C4-2B (cell line): Measurements from ENCODE around the gene HNRNPA0.

ENCODE experiments used
- H3K27ac ChIP-seq: fragments of 450-650 bp; 2 replicates; pipeline ENCODE4 v1.5.1; 2017
- ZFX ChIP-seq: fragments of 450-650 bp; IDR thresholded peaks from 2 replicates; pipeline ENCODE4 v1.6.1; 2017
- TF ChIP-seq, protein P1 (sequence below): fragments of 450-650 bp; conservative IDR thresholded peaks from 2 replicates; pipeline ENCODE4 v1.5.1; 2017; ENCODE audit warnings: mild to moderate bottlenecking

Gene HNRNPA0

DNA sequence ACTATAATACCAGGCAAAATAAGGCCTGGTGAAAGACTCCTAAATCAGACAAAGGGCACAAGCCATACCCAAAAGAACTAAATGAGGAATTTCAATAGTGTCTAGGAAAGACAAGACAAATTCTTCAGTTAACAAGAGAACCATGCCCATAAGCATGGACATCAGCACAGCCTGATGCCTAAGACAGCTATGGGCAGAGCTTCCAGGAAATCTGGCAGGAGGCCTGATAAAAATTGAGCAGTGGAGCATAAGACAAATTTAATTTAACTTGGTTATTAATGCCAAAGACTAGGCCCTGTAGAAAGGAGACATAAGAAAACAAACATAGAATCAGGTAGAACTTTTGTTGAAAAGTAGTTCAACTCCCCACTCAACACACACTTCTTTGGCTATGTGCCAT lies 35.6 kb downstream of the HNRNPA0 start:
- no peak overlapping the region for H3K27ac ChIP-seq
- no peak for TF ChIP-seq ZFX
- TF ChIP-seq, protein P1, sequence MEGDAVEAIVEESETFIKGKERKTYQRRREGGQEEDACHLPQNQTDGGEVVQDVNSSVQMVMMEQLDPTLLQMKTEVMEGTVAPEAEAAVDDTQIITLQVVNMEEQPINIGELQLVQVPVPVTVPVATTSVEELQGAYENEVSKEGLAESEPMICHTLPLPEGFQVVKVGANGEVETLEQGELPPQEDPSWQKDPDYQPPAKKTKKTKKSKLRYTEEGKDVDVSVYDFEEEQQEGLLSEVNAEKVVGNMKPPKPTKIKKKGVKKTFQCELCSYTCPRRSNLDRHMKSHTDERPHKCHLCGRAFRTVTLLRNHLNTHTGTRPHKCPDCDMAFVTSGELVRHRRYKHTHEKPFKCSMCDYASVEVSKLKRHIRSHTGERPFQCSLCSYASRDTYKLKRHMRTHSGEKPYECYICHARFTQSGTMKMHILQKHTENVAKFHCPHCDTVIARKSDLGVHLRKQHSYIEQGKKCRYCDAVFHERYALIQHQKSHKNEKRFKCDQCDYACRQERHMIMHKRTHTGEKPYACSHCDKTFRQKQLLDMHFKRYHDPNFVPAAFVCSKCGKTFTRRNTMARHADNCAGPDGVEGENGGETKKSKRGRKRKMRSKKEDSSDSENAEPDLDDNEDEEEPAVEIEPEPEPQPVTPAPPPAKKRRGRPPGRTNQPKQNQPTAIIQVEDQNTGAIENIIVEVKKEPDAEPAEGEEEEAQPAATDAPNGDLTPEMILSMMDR = no peak

DNA sequence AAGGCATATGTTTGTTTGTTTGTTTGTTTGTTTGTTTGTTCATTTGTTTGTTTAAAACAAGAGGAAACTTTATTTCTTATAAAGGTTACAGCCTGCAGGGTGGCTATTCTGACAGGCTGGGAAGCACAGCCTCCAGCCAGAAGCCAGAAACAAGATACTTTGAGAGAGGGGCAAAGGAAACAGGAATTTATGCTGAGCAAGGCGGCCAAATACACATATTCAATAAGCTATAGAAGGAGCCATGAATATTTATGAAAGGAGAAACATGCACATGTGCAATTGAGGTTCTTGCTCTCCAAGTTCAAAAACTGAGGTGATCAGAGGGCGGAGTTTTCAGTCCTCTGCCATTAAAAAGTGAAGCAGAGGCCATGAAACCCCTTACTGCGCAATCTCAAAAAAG lies 37.8 kb downstream of the HNRNPA0 start:
- TF ChIP-seq, protein P1 = no peak
- no peak for TF ChIP-seq ZFX
- no peak overlapping the region for H3K27ac ChIP-seq

DNA sequence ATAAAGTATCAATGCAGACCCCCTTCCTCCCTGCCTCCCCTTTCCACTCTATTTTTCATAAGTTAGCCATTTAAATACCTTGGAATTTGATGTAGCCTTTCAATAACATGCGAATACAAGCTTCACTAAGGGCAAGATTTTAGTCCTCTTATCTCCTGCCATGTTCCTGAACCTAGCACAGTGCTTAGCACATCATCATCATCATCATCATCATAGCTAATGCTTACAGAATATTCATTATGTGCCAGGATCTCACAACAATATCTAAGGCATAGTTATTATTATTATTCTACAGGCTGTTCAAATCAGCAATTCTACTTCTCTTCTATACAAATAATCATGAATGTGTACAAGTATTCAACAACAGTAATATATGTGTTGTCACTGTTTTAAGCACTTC lies 38.7 kb downstream of the HNRNPA0 start:
- no peak overlapping the region for H3K27ac ChIP-seq
- TF ChIP-seq ZFX = no peak
- TF ChIP-seq, protein P1 = no peak

DNA sequence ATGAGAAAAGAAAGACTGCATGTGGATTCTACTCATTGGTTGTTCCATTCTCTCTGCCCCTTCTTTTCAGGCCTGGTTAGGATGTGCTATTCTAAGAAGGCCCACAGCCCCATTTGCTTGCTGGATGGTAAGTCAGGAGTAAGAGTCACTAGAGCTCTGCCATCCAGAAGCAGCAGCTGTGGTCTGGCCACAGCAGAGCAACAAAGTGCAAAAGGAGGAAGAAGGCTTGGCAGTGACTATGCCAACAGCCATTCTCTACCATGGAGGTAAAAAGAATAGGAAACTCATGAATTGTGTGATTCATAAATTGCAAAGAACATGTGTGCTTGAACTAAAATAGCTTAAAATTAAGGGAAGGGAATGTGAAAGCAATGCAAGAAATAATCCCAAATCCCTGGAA lies 39.2 kb downstream of the HNRNPA0 start:
- TF ChIP-seq, protein P1 = no peak
- TF ChIP-seq ZFX = no peak
- H3K27ac ChIP-seq = no peak overlapping the region

DNA sequence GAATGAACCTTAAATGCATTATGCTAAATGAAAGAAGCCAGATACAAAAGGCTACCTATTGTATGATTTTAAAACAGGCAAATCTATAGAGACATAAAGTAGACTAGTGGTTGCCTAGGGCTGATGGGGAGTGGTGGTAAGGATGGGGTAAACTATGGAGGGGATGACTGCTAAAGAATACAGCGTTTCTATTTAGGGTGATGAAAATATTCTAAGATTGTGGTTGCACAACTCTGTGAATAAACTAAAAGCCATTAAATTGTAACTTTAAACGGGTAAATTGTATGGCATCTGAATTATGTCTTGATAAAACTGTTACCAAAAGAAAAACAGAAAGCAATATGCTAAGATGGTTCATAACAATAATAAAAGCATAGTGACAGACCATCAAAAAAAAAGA lies 39.7 kb downstream of the HNRNPA0 start:
- H3K27ac ChIP-seq = no peak overlapping the region
- TF ChIP-seq, protein P1 = no peak
- TF ChIP-seq ZFX = no peak

DNA sequence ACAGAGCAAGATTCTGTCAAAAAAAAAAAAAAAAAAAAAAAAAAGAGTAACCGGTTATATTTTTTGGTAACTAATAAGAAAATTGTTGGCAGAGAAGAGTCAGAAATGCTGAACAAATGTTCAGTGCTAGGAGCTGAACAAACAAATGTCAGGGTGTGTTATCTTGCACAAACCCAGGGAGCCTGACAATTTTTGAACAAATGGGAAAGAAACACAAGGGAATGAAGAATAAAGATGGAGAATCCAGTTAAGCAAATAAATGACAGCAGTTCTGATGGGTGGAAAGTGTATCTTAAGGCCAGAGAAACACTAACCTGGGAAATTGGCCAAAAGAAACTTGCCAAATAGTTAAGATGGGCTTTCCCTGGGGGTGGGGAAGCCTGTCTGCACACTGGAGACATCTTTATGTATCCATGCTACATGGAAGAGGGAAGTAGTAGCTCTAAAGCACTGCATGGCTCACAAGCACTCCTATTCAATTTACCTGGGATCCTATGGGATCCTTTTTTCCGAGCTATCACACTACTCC lies 42.0 kb downstream of the HNRNPA0 start:
- H3K27ac ChIP-seq = no peak overlapping the region

DNA sequence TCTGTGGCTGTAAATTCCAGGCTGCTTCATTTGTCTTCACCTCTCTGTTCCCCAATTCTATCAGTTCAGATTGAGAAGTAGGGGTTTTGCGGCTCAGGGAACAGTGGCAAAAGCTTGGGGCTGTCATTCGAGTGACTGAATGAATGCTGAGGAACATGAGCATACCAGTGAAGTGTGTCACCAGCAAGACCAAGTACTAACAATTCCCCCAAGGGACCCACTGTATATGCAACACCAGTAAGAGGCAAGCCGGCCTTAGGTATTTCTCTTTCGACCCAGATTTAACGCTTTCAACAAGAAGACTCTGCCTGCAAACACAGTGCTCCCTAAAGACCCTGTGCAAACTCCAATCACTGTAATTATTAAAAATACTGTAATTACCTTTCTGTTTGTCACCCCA lies 44.1 kb downstream of the HNRNPA0 start:
- TF ChIP-seq ZFX = no peak
- TF ChIP-seq, protein P1 = no peak
- no peak overlapping the region for H3K27ac ChIP-seq

More for the DNA sequence above, 42.0 kb downstream of the HNRNPA0 start:
- TF ChIP-seq, protein P1 = no peak
- no peak for TF ChIP-seq ZFX
